GM12874 (cell line): ENCODE data around the gene PTH1R.

ENCODE experiments used
- TF ChIP-seq, protein P1 (sequence below): IDR thresholded peaks from 2 replicates; pipeline ENCODE4 v1.5.1; 2011; ENCODE audit warnings: low read depth, mild to moderate bottlenecking, control low read depth, low read length, moderate library complexity; ENCODE audit not compliant: insufficient read depth

Gene PTH1R

DNA sequence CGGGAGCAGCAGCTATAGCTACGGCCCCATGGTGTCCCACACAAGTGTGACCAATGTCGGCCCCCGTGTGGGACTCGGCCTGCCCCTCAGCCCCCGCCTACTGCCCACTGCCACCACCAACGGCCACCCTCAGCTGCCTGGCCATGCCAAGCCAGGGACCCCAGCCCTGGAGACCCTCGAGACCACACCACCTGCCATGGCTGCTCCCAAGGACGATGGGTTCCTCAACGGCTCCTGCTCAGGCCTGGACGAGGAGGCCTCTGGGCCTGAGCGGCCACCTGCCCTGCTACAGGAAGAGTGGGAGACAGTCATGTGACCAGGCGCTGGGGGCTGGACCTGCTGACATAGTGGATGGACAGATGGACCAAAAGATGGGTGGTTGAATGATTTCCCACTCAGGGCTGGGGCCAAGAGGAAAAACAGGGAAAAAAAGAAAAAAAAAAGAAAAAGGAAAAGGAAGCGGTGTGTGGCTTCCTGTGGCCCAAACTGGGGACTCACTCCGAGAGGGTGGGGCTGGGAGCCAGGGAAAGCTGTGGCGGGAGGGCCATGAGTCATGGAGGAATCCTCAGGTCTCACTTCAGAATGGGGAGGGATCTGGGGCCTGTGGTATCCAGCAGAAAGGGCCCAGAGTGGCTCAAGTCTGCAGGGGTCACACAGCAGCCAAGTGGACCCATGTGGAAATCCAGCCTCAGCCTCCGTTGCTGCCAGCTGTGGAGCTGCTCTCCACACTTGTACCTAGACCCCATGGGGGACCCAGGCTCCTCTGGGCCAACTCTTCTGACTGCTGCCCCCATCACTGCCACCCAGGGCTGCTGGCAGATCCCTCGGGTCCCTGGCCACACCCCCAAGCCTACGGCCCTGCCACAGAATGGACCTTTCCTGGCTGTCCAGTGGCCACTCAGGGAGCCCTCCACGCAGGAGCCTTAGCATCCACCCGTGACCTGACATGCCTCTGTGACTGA, 26.1 kb downstream of the PTH1R start:
- TF ChIP-seq, protein P1, sequence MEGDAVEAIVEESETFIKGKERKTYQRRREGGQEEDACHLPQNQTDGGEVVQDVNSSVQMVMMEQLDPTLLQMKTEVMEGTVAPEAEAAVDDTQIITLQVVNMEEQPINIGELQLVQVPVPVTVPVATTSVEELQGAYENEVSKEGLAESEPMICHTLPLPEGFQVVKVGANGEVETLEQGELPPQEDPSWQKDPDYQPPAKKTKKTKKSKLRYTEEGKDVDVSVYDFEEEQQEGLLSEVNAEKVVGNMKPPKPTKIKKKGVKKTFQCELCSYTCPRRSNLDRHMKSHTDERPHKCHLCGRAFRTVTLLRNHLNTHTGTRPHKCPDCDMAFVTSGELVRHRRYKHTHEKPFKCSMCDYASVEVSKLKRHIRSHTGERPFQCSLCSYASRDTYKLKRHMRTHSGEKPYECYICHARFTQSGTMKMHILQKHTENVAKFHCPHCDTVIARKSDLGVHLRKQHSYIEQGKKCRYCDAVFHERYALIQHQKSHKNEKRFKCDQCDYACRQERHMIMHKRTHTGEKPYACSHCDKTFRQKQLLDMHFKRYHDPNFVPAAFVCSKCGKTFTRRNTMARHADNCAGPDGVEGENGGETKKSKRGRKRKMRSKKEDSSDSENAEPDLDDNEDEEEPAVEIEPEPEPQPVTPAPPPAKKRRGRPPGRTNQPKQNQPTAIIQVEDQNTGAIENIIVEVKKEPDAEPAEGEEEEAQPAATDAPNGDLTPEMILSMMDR, result no peak

DNA sequence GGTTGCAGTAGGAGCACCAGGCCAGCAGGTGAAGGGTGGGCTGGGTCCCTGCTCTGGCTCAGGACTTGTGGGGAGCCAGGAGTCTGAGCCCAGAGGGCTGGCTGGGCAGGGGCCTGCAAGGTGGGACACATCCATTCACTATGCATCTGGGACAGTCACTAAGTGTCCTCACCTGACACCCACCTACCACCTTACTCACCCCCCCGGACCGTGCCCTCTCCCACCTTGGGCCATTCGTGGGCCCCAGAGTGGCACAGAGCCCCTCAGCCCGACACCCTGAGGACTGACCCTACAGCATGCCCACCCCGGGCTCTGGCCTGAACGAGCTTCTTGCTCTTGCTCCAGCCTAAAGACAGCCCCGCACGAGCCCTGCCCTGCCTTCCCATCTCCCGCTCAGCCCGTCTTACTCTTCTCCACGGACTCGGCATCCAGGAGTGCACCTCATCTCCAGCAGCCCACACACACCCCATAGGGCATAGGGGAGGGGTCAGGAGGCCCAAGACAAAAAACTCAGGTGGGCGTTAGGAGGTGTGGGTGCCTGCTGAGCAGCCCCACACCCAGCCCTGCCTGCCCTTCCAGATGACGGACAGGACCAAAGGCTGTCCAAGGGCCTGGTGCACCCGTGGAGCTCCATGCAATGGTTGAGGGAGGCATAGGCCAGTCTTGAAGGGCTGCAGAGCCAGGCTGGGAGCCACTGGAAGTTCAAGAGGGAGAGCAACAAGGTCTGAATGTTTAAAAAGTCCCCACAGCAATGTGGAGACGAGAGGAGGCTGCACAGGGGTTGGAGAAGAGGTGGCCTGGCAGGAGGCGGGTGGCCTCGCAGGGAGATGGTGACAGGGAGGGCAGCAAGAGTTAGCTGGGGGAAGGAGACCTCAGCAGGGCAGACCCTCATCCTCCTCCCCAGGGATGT, 27.0 kb downstream of the PTH1R start:
- TF ChIP-seq, protein P1, result no peak

DNA sequence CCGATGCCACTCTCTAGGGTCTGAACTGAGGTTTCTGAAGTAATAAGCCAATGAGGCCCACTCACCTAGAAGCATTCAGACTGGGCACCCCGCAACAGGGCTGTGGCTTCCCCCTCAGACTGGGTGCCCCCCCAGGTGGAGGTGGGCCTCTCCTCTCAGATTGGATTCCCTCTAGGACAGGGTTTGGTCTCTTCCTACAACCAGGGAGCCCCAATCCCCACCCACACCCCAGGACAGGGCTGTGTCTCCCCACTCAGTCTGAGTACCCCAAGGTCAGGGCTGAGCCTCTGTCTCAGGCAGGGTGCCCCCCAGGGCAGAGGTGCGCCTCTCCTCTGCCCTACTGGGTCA, 27.7 kb downstream of the PTH1R start:
- TF ChIP-seq, protein P1, result no peak

DNA sequence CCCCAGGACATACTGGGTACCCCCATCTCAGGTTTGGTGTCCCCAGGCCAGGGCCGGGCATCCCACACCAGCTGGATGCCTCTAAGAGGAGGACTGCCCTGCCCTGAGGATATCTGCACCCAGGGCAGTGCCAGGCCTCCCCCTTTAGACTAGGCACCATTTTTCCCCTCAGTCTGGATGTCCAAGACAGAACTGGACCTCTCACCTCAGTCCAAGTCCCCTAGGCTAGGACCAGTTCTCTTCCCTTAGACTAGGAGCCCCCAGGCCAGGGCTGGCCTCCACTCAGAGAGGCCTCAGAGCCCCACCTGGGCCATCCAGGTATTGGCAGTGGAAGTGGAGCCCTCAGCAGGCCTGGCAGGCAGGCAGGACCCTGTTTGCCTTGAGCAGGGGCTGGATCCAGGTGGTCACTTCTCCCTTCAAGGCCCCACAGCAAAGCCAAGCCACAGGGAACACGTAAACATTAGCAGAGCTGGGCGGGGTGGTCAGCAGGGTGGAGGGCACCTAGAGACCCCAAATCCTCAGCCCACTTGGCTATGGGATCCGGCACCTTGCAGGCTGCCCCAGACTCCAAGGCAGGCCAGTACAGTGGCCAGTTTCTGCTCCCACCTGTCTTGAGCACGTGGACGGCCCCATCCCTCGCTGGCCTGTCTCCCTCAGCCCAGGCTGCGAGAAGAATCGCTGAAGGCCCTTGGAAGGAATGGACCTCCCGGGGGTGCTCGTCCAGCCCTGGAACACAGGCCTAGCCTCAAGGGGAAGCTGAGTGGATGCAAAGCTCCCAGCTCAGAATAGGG, 28.3 kb downstream of the PTH1R start:
- TF ChIP-seq, protein P1, result no peak

DNA sequence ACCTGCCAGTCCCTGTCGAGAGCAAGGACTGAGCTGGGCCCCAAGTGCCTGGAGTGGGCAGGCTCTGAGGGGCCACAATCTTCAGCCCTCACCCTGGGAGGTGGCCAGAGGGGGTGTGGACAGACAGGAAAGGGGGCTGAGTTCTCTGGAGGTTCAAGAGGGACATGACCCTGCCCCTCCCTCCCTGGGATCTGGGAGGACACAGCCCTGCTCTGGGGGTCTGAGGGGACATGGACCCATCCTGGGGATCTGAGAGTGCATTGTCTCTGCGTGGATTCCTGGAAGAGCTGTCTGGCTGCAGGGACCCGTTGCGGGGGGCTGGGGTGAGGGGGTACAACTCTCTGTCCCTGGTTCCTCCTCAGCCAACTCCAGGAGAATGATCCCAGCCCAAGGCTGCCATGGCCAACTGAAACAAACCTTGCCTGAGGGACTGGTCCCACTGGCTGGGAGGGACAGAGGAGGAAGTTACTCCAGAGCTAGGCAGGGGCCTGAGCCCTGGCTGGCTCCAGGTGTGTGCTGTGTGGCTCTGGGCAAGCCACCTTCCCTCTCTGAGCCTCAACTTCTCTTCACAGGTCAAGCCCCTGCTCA, 29.0 kb downstream of the PTH1R start:
- TF ChIP-seq, protein P1, result no peak

DNA sequence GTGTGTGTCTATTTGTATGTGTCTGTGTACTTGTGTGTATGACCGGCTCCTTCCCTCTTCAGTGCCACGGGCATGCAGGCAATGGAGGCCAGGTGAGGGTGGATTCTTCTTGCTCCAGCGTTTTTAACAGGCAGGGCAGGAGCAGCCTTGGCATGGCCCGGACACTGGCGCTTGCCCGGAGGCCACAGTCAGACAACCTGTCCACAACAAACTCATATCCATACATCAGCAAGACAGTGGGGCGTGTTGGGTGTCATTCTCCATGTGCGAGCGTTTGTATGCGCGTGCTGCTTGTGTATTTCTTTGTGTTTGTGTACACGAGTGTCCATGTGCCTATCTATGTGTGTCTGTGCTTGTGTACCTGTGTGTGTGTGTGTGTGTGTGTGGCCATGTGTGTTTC, 29.8 kb downstream of the PTH1R start:
- TF ChIP-seq, protein P1, result no peak
